Measurements from ENCODE around the gene PHACTR1. TPM values are rescaled to one million over a fixed set of nuclear protein-coding genes. Genes with fewer than 3 reads are reported as not detected.
A peak's percentile ranks its signal among the peaks of the same experiment; 100 is the strongest.

Gene PHACTR1
- total RNA-seq, 1 donor from 2014 or later: 72.8 TPM

DNA sequence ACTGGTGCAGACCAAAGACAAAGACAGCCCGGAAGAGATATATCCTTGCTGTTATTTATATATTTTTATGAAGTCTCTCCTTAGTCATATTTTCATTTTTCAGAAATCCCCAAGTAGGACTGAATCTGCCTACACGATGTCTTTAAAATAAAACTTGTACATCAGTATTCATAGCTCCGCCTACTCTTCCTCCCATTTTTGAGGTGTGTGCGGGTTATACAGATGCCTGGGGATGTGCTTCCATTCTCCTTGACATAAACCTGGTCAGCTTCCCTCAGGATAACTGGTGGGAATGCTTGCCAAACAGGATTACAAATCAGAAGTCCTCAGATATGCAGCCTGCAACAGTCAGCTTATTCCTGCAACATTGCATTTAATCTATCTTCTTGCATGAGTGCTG, 264.2 kb downstream of the PHACTR1 start:
- no peaks in the 10 kb centered on the region for H3K27me3 ChIP-seq
- H3K4me1 ChIP-seq: no peaks in the 10 kb centered on the region
- no peak overlapping the region for H3K4me3 ChIP-seq
- ATAC-seq (no peak), DNase-seq (no peak)
- no peaks in the 10 kb centered on the region for H3K36me3 ChIP-seq
- TF ChIP-seq CTCF (IDR thresholded peaks at IDR 0.05): no peak
- intact Hi-C loops (cut with DNase I): no loop called here
- H3K27ac ChIP-seq: no peak overlapping the region
- H3K9me3 ChIP-seq: no peaks in the 10 kb centered on the region

DNA sequence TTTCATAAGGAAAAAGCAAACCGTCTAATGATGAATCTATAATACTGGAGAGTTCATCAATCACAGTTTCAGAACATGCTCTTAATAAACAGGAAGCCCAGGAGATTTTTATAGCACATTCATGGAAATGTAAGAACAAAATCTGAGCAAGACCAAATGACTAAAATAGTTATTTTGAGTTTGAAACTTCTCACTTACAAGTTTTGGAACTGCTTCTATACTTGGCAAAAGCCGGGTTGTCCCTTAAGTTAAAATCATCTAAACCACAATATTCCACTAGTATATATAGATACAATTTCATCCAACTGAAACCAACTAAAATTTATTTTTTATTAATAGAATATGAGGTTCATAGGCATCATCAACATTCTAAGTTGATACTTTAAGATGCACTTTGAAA, 268.2 kb downstream of the PHACTR1 start:
- no peaks in the 10 kb centered on the region for H3K4me1 ChIP-seq
- intact Hi-C loops (cut with DNase I): no loop called here
- ATAC-seq: no peak
- DNase-seq: no peak
- no peak overlapping the region for H3K27ac ChIP-seq
- H3K36me3 ChIP-seq: no peaks in the 10 kb centered on the region
- no peak overlapping the region for H3K4me3 ChIP-seq
- no peaks in the 10 kb centered on the region for H3K27me3 ChIP-seq
- H3K9me3 ChIP-seq: no peaks in the 10 kb centered on the region
- no peak for TF ChIP-seq CTCF (IDR thresholded peaks at IDR 0.05)

DNA sequence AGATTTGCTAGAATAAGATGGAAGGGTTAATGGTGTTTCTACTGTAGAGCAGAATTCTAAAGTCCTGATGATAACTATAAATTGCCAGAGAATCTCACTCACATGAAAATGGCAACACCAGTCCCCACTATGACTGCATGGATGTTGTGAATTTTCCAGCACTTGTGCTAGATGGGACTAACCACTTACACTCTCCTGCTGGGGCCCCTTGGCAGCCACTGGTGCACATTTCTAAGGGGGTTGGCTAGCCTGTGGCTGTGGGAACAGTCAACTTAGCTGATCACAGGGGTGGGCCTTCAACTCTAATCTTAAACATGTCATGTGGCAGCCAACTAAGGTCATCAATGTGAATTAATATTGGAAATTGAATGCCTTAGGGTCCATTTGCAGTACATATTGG, 271.2 kb downstream of the PHACTR1 start:
- intact Hi-C loops (cut with DNase I): no loop called here
- Histone ChIP-seq H3K9me3 (no peaks in the 10 kb centered on the region), H3K4me3 (no peak overlapping the region), H3K27ac (no peak overlapping the region), H3K4me1 (no peaks in the 10 kb centered on the region), H3K36me3 (no peaks in the 10 kb centered on the region), H3K27me3 (no peaks in the 10 kb centered on the region)
- ATAC-seq: no peak
- TF ChIP-seq CTCF (IDR thresholded peaks at IDR 0.05): no peak
- no peak for DNase-seq

GRCh38 chr6:12990162-12990561, 273.6 kb downstream of the PHACTR1 start:
- no peak for TF ChIP-seq CTCF (IDR thresholded peaks at IDR 0.05)
- H3K4me1 ChIP-seq: no peaks in the 10 kb centered on the region
- H3K27me3 ChIP-seq: no peaks in the 10 kb centered on the region
- intact Hi-C loops (cut with DNase I): no loop called here
- ATAC-seq: peak; percentile 91
- no peak overlapping the region for H3K4me3 ChIP-seq
- DNase-seq: peak; percentile 70
- H3K36me3 ChIP-seq: no peaks in the 10 kb centered on the region
- no peaks in the 10 kb centered on the region for H3K9me3 ChIP-seq
- no peak overlapping the region for H3K27ac ChIP-seq

- no peak for TF ChIP-seq CTCF (IDR thresholded peaks at IDR 0.05)
- no peak overlapping the region for H3K4me3 ChIP-seq
- no peaks in the 10 kb centered on the region for H3K36me3 ChIP-seq
- no peak overlapping the region for H3K27ac ChIP-seq
- ATAC-seq: no peak
- H3K27me3 ChIP-seq: no peaks in the 10 kb centered on the region
- H3K9me3 ChIP-seq: no peaks in the 10 kb centered on the region
- intact Hi-C loops (cut with DNase I): no loop called here
- H3K4me1 ChIP-seq: no peaks in the 10 kb centered on the region
- DNase-seq: no peak
Observed at GRCh38 chr6:12991435-12991834, 274.9 kb downstream of the PHACTR1 start.

GRCh38 chr6:12992770-12993169, 276.2 kb downstream of the PHACTR1 start:
- H3K4me3 ChIP-seq: no peak overlapping the region
- no peaks in the 10 kb centered on the region for H3K9me3 ChIP-seq
- no peaks in the 10 kb centered on the region for H3K27me3 ChIP-seq
- no peak overlapping the region for H3K27ac ChIP-seq
- intact Hi-C loops (cut with DNase I): no loop called here
- no peaks in the 10 kb centered on the region for H3K36me3 ChIP-seq
- no peak for DNase-seq
- TF ChIP-seq CTCF (IDR thresholded peaks at IDR 0.05): no peak
- no peaks in the 10 kb centered on the region for H3K4me1 ChIP-seq
- ATAC-seq: no peak

All from upper lobe of right lung (tissue), 1 donor.